T47D (cell line): Measurements from ENCODE around the gene S100A8.

Experiments
- DNase-seq, 2 experiments: peaks; one replicate each; pipeline versions ENCODE4 v3.0.0 to v3.0.0-alpha.2; 2011 to 2012; ENCODE audit warnings: low read depth in 1 of 2, low spot score in 1 of 2
- JUND ChIP-seq: IDR thresholded peaks from 2 replicates; pipeline ENCODE4 v1.6.1; 2012; ENCODE audit warnings: low read depth
- in situ Hi-C: cut with HindIII; loops from 2 replicates; pipeline ENCODE4 v1.10.0; 2016; ENCODE audit warnings: low sequenced_read_pairs, low pct_unique_long_range_greater_than_20kb

The S100A8 gene

DNA sequence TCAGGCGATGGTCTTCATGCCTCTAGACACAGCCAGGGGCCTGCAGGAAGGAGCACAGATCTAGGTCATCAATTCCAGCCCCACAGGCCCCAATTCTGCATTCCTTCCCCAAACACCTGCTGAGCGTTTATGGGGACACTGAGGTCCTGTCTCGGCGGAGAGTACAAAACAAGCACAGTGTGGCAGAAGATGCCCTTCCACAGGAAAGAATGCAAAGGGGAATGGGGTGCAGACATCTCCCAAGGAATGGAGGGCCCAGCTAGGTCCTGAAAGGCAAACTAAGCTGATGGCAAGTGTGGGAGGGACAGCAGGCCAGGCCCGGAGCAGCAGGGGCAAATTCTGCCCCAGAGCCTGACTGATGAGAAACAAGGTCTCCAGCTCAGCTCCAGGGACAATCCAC, 3.5 kb upstream of the S100A8 start:
- no peak for DNase-seq
- in situ Hi-C loops, result no loop called here
- TF ChIP-seq JUND, result no peak

DNA sequence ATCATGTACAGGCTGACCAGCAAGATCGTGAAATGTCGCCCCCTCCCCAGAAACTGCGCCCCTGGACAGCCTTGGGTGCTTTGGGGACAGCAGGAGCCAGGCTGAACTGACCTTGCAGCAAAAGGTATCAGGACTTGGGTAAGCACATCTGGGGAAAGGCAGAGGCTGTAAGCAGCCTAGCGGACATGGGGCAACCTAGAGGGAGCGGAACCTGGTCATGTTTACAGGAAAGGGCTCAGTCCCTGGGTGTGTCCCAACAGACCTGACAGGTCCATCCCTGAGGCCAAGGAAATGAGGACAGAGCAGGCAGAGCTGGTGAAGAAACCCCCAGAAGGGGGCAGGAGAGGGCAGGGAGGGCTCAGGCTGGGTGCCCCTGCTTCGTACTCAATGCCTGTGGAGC, 3.1 kb upstream of the S100A8 start:
- no peak for DNase-seq
- TF ChIP-seq JUND, result no peak
- in situ Hi-C loops, result no loop called here

DNA sequence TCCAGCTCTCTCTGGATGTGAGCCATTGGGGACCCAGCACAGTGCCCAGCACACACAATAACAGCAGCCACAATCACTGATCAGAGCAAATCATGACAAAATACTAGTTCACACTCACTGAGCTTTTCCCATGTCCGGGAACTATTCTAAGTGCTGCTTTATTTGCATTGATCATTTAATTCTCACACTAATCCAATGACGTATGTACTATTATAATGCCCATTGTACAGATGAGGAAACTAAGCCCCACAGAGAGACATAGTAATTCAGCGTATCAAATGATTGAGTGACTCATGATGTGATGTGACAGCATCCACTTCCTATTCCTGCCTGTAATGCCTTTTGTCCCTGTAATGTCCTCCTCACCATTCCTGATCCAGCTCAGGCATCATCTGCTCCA, 1.9 kb upstream of the S100A8 start:
- in situ Hi-C loops, result no loop called here
- no peak for TF ChIP-seq JUND
- DNase-seq, result no peak

DNA sequence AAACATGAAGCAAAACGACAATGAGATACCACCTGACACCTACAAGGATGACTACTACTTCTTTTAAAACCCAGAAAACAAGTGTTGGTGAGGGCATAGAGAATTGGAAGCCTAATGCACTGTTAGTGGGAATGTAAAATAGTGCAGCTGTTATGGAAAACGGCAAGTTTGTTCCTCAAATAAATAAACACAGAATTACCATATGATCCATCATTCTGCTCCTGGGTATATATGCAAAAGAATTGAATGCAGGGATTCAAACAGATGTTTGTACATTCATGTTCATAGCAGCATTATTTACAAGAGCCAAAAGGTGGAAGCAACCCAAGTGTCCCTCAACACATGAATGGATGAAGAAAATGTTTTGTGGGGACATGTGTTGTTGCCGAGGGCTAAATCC, 1.4 kb upstream of the S100A8 start:
- no peak for DNase-seq
- in situ Hi-C loops, result no loop called here
- TF ChIP-seq JUND, result no peak

DNA sequence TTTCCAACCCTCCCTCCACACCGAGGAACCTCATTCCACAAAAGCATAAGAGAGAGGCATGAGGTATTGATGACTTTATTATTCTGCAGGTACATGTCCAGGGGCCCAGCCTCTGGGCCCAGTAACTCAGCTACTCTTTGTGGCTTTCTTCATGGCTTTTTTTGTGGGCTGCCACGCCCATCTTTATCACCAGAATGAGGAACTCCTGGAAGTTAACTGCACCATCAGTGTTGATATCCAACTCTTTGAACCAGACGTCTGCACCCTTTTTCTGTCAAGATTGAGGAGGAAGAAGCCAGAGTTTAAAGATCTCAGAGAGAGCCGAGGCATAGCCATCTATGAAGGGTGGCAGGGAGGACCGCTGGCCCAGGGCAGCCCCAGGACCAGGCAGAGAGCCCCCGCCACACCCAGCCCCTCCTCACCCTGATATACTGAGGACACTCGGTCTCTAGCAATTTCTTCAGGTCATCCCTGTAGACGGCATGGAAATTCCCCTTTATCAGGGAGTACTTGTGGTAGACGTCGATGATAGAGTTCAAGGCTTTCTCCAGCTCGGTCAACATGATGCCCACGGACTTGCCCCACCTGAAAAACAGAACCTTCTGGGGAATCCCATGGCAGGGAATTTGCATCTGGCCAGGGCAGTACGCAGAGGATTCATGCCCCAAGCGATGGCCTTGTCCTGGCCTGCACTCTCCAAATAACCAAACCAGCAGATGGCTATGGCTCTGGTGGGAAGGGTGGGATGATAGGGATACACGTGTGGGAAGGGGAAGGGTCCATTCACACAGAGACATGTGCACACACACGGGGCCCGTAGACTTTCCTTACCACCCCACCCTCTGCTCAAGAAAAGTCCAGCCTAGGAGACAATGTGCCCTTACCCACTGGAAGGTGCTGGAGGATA, 647 bp downstream of the S100A8 start:
- DNase-seq, result peak in 1 of 2 experiments; percentile 37
- no peak for TF ChIP-seq JUND
- in situ Hi-C loops, result no loop called here

DNA sequence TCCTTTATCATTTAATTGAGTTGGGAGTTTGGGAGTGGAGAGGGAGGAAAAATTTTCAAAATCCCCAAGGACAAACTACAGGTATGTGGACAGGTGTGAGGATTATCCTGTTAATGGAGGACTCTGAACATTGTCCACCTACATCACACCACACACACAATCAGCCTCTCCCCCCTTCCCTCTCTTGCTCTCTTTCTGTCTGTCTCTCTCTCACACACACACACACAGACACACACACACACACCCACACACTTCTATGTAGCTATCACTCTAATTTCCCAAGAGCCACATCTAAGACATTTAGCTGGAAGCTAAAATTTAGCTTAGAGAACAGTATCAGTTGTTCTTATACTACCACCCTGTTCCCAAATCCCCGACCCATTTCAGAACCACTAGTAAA, 1.5 kb downstream of the S100A8 start:
- in situ Hi-C loops, result no loop called here
- DNase-seq, result no peak
- no peak for TF ChIP-seq JUND

DNA sequence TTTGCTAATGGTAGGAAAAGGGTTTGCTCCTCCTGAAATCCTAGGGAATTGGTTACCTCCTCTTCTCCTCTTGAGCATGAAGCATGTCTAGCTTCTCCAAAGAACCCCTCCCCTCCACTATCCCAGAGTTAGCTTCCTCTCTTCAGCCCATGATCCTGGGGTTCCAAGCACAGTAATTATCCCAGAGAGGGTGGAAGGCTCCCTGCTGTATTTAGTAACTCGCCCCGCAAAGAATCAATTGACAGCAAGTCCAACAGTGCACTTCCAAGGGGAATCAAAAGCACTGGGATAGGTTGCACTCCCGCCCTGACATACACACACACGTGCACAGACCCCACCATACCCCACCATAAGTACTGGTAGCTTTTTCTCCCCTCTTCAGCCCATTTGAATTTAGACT, 3.1 kb downstream of the S100A8 start:
- no peak for TF ChIP-seq JUND
- DNase-seq, result no peak
- in situ Hi-C loops, result no loop called here

DNA sequence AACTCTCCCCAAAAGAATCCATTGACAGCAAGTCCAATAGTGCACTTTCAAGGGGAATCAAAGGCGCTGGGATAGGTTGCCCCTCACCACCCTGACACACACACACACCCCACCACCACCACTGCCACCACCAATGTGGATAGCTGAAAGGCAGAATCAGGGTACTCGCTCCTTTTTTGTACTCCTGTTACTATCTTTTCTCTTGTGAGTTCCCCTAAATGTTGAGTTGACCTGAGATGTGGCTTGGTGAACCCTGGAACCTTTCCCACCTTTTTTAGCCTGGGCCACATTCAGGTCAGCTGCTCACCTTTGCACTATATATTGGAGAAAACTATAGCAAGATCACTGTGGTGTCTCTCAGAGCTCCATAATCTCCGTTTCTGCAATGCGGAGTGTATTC, 3.9 kb downstream of the S100A8 start:
- no peak for DNase-seq
- TF ChIP-seq JUND, result no peak
- in situ Hi-C loops, result no loop called here

DNA sequence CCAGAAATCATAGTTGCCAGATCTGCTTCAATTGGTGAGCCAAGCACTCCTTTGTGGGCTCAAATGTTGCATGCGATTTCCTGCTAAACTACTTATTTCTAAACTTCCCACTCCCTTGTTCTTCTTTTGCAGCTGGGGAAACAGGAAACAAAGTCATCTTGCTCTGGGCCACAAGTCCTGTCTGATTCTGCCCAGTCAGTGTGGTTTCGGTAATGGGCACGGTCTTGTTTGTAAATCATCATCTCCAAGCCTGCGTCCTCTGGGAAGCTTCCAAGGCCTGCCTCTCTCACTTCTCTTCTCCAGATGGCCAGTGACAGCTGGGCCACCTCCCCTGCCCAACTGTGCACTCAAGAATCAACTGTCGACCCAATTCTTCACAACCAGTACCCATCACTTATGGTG, 4.4 kb downstream of the S100A8 start:
- DNase-seq, result no peak
- no peak for TF ChIP-seq JUND
- in situ Hi-C loops, result no loop called here

DNA sequence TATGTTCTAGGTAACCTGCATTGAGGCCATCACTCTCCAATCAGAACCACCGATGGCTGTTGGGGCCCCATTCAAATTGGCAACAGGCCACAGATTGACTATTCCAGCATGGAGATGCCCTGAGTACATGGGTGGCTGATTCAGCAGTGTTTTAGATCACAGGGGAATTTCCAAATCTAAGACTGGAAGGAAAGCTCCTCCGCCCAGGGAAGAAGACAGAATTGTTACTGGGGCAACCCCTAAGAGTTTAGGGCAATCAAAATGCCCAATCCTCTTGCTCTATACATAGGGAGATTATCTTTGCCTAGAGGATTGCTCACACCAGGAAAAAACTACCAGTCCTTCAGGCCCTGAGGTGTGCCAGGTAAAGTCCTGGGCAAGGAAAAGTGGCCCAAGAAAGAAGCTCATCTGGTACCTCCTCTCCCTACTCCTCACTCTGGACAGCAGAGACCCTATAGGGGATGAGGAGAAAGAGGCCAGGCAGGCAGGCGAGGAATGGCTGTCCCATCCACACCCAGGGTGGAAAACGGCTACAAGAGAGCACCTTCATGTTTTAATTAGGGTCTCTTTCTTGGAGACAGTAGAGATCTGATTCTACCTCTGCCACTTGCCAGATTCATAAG, 5.8 kb downstream of the S100A8 start:
- no peak for DNase-seq
- in situ Hi-C loops, result no loop called here
- no peak for TF ChIP-seq JUND

DNA sequence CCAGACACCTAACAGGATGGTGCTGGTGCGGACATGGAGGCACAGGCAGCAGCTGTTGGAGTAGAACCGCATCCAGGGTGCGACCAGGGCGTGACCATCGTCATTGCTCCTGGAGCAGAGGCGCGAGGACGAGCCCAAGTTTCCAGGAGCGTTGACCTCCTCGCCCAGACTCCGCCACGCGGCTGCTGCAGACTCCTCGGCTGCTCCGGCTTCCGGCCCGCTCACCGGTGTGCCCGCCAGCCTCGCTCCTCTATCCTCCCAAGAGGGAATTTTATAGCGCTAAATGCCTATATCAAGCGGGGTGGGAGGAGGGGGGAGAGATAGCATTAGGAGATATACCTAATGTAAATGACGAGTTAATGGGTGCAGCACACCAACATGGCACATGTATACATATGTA, 10.2 kb downstream of the S100A8 start:
- in situ Hi-C loops, result no loop called here
- TF ChIP-seq JUND, result no peak
- DNase-seq, result no peak

DNA sequence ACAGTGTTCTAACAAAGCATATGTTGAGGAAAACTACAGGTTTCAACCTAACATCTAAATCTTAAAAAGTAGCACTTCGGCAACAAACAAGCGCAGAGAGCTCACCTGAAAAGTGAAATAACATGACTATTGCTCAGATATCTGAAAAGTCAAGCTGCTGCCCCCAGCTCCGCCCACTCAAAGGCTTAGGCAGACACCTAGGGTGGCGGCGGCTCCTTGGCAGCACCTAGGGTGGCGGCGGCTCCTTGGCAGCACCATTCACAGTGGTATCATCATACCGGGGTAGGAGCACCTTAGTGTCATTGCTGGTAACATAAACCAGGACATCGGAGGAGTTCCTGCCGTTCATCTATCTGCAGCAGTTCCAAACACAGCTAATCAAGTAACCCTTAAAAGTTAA, 11.3 kb downstream of the S100A8 start:
- no peak for TF ChIP-seq JUND
- no peak for DNase-seq
- in situ Hi-C loops, result no loop called here

DNA sequence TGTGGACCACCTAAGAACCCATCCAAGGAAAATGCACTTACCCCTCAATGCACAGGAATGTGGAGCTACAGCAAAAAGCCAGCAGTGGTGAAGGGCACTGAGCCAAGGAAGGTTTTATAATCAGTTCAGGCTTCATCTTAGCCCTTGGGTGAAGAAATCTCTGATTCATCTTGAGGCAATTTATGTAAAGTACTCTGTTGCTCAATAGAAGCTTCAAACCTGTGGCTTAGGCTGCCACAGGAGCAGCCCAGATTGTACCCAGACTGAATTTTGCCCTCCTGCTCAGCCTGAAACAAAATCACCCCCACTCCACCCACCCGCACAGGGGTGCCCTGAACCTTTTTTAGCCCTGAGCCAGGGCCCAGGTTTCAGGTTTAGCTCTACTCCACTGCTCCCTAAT, 15.4 kb downstream of the S100A8 start, which contains the start of gene S100A12:
Gene S100A12, minus strand, starts transcription at position 111 of the 400 bp plus-strand sequence. CDS start 1,029 bp downstream, outside the sequence.
- TF ChIP-seq JUND, result no peak
- DNase-seq, result no peak
- in situ Hi-C loops, result no loop called here
